ENCODE measurements around the gene TCP11.
"Not testable (repeated sequence)": the region's sequence is repeated elsewhere in the genome, so short reads cannot be mapped to it uniquely, and the experiment has no call there.

TCP11 gene

GRCh38 chr6:35147486-35147885 lies 6.3 kb upstream of the TCP11 start:
- WGBS = 45% methylated on average over 3 of the region's 3 CpGs
- Histone ChIP-seq H3K9me3 (ENCODE audit: insufficient read depth, low read depth, low read length) (no peaks in the 10 kb centered on the region), H3K27ac (ENCODE audit: low read depth, low read length) (0 out of 2 replicates have a peak overlapping the region, but pooled peaks have one; percentile 42)

GRCh38 chr6:35147026-35147425 lies 5.9 kb upstream of the TCP11 start:
- no peaks in the 10 kb centered on the region for H3K36me3 ChIP-seq (ENCODE audit: insufficient read depth, low read length)
- peaks cover 36% of the 10 kb centered on the region for H3K4me1 ChIP-seq (ENCODE audit: insufficient read depth, low read length)
- WGBS = 89% methylated on average over 3 of the region's 3 CpGs
- H3K27ac ChIP-seq (ENCODE audit: low read depth, low read length) = no peak overlapping the region
- H3K9me3 ChIP-seq (ENCODE audit: insufficient read depth, low read depth, low read length) = no peaks in the 10 kb centered on the region
- 0 out of 2 replicates have a peak overlapping the region, but pooled peaks have one; percentile 37 for H3K9ac ChIP-seq (ENCODE audit: low read depth, low read length)
- H3K27me3 ChIP-seq (ENCODE audit: insufficient read depth, low read length) = peaks cover 20% of the 10 kb centered on the region; the same call in 1 of the 2 replicates
- H3K4me3 ChIP-seq (ENCODE audit: low read length) = no peak overlapping the region

More at GRCh38 chr6:35147486-35147885, 6.3 kb upstream of the TCP11 start:
- H3K27me3 ChIP-seq (ENCODE audit: insufficient read depth, low read length) = peaks cover 20% of the 10 kb centered on the region; the same call in 1 of the 2 replicates
- H3K36me3 ChIP-seq (ENCODE audit: insufficient read depth, low read length) = no peaks in the 10 kb centered on the region
- H3K4me1 ChIP-seq (ENCODE audit: insufficient read depth, low read length) = peaks cover 36% of the 10 kb centered on the region
- peak overlapping the region; percentile 7 for H3K4me3 ChIP-seq (ENCODE audit: low read length)
- H3K9ac ChIP-seq (ENCODE audit: low read depth, low read length) = peak overlapping the region; percentile 37; the same call in 1 of the 2 replicates

- Histone ChIP-seq H3K9me3 (ENCODE audit: insufficient read depth, low read depth, low read length) (no peaks in the 10 kb centered on the region), H3K27me3 (ENCODE audit: insufficient read depth, low read length) (peaks cover 20% of the 10 kb centered on the region; the same call in 1 of the 2 replicates), H3K4me3 (ENCODE audit: low read length) (no peak overlapping the region), H3K9ac (ENCODE audit: low read depth, low read length) (no peak overlapping the region), H3K36me3 (ENCODE audit: insufficient read depth, low read length) (no peaks in the 10 kb centered on the region), H3K4me1 (ENCODE audit: insufficient read depth, low read length) (peaks cover 36% of the 10 kb centered on the region), H3K27ac (ENCODE audit: low read depth, low read length) (no peak overlapping the region)
- 66% methylated on average over 6 of the region's 6 CpGs for WGBS
Measured at GRCh38 chr6:35146453-35146852, 5.3 kb upstream of the TCP11 start.

GRCh38 chr6:35145757-35146156 lies 4.6 kb upstream of the TCP11 start:
- 86% methylated on average over 3 of the region's 3 CpGs for WGBS
- H3K9ac ChIP-seq (ENCODE audit: low read depth, low read length) = no peak overlapping the region
- H3K27me3 ChIP-seq (ENCODE audit: insufficient read depth, low read length) = peaks cover 20% of the 10 kb centered on the region; the same call in 1 of the 2 replicates
- H3K36me3 ChIP-seq (ENCODE audit: insufficient read depth, low read length) = no peaks in the 10 kb centered on the region
- peaks cover 36% of the 10 kb centered on the region for H3K4me1 ChIP-seq (ENCODE audit: insufficient read depth, low read length)
- no peak overlapping the region for H3K27ac ChIP-seq (ENCODE audit: low read depth, low read length)
- no peaks in the 10 kb centered on the region for H3K9me3 ChIP-seq (ENCODE audit: insufficient read depth, low read depth, low read length)
- H3K4me3 ChIP-seq (ENCODE audit: low read length) = no peak overlapping the region

- Histone ChIP-seq H3K4me3 (ENCODE audit: low read length) (no peak overlapping the region), H3K4me1 (ENCODE audit: insufficient read depth, low read length) (peaks cover 21% of the 10 kb centered on the region), H3K9ac (ENCODE audit: low read depth, low read length) (no peak overlapping the region), H3K36me3 (ENCODE audit: insufficient read depth, low read length) (no peaks in the 10 kb centered on the region), H3K9me3 (ENCODE audit: insufficient read depth, low read depth, low read length) (no peaks in the 10 kb centered on the region), H3K27ac (ENCODE audit: low read depth, low read length) (no peak overlapping the region), H3K27me3 (ENCODE audit: insufficient read depth, low read length) (peaks cover 10% of the 10 kb centered on the region; the same call in 1 of the 2 replicates)
- WGBS = 82% methylated on average over 5 of the region's 5 CpGs
Measured at GRCh38 chr6:35142588-35143569, 1.7 kb upstream of the TCP11 start.

GRCh38 chr6:35140639-35141006 lies 516 bp downstream of the TCP11 start:
- no peaks in the 10 kb centered on the region for H3K36me3 ChIP-seq (ENCODE audit: insufficient read depth, low read length)
- H3K4me3 ChIP-seq (ENCODE audit: low read length) = no peak overlapping the region
- H3K9me3 ChIP-seq (ENCODE audit: insufficient read depth, low read depth, low read length) = no peaks in the 10 kb centered on the region
- no peaks in the 10 kb centered on the region for H3K4me1 ChIP-seq (ENCODE audit: insufficient read depth, low read length)
- H3K27me3 ChIP-seq (ENCODE audit: insufficient read depth, low read length) = no peaks in the 10 kb centered on the region
- 90% methylated on average over 15 of the region's 15 CpGs for WGBS
- no peak overlapping the region for H3K27ac ChIP-seq (ENCODE audit: low read depth, low read length)
- H3K9ac ChIP-seq (ENCODE audit: low read depth, low read length) = no peak overlapping the region

- Histone ChIP-seq H3K27ac (ENCODE audit: low read depth, low read length) (no peak overlapping the region), H3K36me3 (ENCODE audit: insufficient read depth, low read length) (no peaks in the 10 kb centered on the region), H3K4me3 (ENCODE audit: low read length) (no peak overlapping the region), H3K4me1 (ENCODE audit: insufficient read depth, low read length) (no peaks in the 10 kb centered on the region), H3K9me3 (ENCODE audit: insufficient read depth, low read depth, low read length) (no peaks in the 10 kb centered on the region), H3K27me3 (ENCODE audit: insufficient read depth, low read length) (no peaks in the 10 kb centered on the region), H3K9ac (ENCODE audit: low read depth, low read length) (no peak overlapping the region)
- WGBS = 42% methylated on average over 17 of the region's 17 CpGs
Measured at GRCh38 chr6:35139924-35140638, 1.1 kb downstream of the TCP11 start.

GRCh38 chr6:35139470-35139869 lies 1.7 kb downstream of the TCP11 start:
- H3K9me3 ChIP-seq (ENCODE audit: insufficient read depth, low read depth, low read length) = no peaks in the 10 kb centered on the region
- no peaks in the 10 kb centered on the region for H3K36me3 ChIP-seq (ENCODE audit: insufficient read depth, low read length)
- no peak overlapping the region for H3K27ac ChIP-seq (ENCODE audit: low read depth, low read length)
- no peak overlapping the region for H3K4me3 ChIP-seq (ENCODE audit: low read length)
- no peaks in the 10 kb centered on the region for H3K27me3 ChIP-seq (ENCODE audit: insufficient read depth, low read length)
- H3K9ac ChIP-seq (ENCODE audit: low read depth, low read length) = no peak overlapping the region
- 96% methylated on average over 2 of the region's 2 CpGs for WGBS
- H3K4me1 ChIP-seq (ENCODE audit: insufficient read depth, low read length) = no peaks in the 10 kb centered on the region

- H3K27me3 ChIP-seq (ENCODE audit: insufficient read depth, low read length); H3K4me1 ChIP-seq (ENCODE audit: insufficient read depth, low read length); H3K4me3 ChIP-seq (ENCODE audit: low read length); H3K9me3 ChIP-seq (ENCODE audit: insufficient read depth, low read depth, low read length); H3K27ac ChIP-seq (ENCODE audit: low read depth, low read length); H3K36me3 ChIP-seq (ENCODE audit: insufficient read depth, low read length); H3K9ac ChIP-seq (ENCODE audit: low read depth, low read length): not testable (repeated sequence)
- WGBS = 98% methylated on average over 2 of the region's 3 CpGs
Measured at GRCh38 chr6:35138191-35138590, 2.9 kb downstream of the TCP11 start.

- no peaks in the 10 kb centered on the region for H3K4me1 ChIP-seq (ENCODE audit: insufficient read depth, low read length)
- no peak overlapping the region for H3K4me3 ChIP-seq (ENCODE audit: low read length)
- WGBS = 95% methylated on average over 2 of the region's 4 CpGs
- H3K27ac ChIP-seq (ENCODE audit: low read depth, low read length) = no peak overlapping the region
- no peaks in the 10 kb centered on the region for H3K9me3 ChIP-seq (ENCODE audit: insufficient read depth, low read depth, low read length)
- H3K27me3 ChIP-seq (ENCODE audit: insufficient read depth, low read length) = no peaks in the 10 kb centered on the region
- no peak overlapping the region for H3K9ac ChIP-seq (ENCODE audit: low read depth, low read length)
- H3K36me3 ChIP-seq (ENCODE audit: insufficient read depth, low read length) = no peaks in the 10 kb centered on the region
Measured at GRCh38 chr6:35136185-35136584, 5.0 kb downstream of the TCP11 start.

GRCh38 chr6:35128496-35128895 lies 12.6 kb downstream of the TCP11 start:
- 85% methylated on average over 3 of the region's 3 CpGs for WGBS
- no peaks in the 10 kb centered on the region for H3K27me3 ChIP-seq (ENCODE audit: insufficient read depth, low read length)
- no peak overlapping the region for H3K9ac ChIP-seq (ENCODE audit: low read depth, low read length)
- no peaks in the 10 kb centered on the region; the same call in 1 of the 2 replicates for H3K4me1 ChIP-seq (ENCODE audit: insufficient read depth, low read length)
- no peak overlapping the region for H3K4me3 ChIP-seq (ENCODE audit: low read length)
- no peak overlapping the region for H3K27ac ChIP-seq (ENCODE audit: low read depth, low read length)
- no peaks in the 10 kb centered on the region for H3K36me3 ChIP-seq (ENCODE audit: insufficient read depth, low read length)
- no peaks in the 10 kb centered on the region for H3K9me3 ChIP-seq (ENCODE audit: insufficient read depth, low read depth, low read length)

Data from HUES64 (cell line).